ENCODE results near the gene ERF.

The ERF gene

DNA sequence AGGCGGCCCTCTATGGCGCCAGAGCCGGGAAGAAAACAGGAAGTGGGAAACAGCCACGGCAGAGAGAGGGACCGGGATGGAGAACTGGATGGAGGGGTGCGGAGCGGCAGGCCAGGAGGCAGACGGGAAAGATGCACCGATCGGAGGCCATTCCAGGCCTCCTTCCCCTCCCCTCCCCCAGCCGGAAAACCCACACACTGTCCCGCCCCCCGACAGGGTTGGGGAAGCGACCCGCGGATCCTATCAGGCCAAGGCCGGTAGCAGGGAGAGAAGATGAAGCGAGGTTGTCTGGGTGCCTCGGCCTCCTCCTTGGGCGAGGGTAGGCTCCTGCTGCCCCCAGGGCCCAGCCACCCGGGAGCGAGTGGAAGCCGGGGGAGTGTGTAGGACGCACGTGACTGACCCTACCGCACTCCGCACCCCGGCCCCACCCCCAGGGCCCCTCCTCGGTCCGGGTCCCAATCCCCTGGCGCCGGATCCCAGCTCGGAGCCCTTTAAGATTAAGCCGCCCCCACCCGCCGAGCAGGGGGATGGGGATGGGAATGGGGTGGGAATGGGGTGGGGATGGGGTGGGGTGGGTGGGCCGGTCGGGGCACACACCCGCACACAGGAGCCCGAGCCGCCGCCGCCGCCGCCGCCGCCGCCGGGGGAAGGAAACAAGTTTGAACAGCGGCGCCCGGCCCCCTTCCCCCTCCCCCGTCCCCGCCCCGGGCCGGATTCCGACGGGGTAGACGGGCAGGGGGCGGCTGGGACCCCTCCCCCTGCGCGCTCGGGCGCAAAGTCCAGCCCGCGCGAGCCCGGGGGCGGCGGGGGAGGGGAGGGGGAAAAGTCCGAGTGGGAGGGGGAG lies 1.5 kb downstream of the ERF start:
- DNase-seq (ENCODE audit: low spot score) = peak; percentile 66

DNA sequence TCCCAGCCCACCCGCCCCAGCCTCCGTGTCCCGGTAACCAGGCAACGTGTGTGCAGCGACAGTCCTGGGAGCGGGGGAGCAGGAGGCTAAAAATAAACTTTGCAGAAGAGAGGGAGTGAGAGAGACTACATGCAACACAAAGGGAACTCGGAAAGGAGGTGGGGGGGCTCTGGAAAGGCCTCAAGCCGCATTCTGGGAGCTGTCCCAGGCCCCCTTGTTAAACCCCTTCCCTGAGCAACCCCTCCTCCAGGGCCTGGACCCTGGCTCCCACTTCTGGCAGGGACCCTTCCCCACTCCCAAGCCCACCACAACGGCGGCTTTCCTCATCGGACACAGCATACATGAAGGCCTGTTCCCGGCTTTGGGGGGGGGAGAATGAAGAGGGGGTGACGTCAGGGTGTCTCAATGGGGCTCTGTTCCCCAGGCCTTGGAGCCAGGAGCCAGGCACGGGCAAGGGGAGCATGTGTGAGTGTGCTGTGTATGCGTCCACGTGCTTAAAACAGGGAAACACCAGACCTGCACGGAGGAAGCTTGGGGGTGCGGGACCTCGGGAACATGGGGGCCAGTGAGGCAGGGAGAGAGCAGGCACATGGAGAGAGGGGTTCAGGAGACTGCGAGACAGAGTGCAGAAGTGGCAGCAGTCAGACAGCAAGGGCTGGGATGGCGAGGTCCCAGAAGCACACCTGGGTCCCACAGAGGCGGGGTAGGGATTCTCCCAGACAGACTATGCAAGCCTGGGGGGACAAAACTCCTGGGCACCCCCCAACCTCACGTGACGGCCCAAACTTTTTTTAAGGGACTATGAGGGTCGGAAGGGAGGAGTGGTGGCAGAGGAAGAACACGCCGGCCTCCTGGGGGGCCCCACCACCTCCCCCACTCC lies 2.3 kb downstream of the ERF start:
- DNase-seq (ENCODE audit: low spot score) = peak; percentile 48

DNA sequence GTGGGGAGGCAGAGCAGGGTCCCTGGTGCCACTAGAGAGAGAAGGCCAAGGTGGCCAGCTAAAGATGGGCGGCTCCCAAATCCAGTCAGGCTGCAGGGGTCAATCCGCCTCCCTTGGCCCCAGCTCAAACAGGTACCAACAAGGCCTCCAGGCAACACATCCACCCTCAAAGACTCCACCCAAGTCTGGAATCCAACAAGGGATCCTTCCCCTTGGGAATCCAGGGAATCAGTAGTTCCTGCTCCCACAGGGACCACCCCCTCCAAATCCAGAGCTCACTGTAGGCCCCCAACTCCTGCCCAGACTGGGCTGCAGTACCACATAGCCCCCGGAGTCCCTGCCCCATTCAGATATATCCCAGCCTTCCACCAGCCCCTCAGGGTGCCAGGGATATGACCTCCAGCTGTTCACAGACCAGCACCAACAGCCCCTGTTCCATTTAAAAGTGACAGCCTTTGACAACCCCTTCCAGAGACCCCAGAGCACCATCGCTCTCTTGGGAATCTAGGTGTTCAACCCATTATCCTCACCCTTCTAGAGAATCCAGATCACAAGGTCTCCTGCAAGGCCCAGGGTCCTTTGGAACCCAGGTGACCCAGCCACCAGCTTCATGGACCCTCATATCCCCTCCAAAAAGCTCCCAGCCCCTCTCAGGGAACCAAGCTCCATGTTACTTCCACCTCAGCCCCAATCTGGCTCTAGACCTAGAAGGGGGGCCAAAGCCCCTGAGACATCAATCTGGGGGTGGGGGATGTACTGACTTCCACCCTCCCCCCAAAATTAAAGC lies 3.2 kb downstream of the ERF start:
- no peak for DNase-seq (ENCODE audit: low spot score)

DNA sequence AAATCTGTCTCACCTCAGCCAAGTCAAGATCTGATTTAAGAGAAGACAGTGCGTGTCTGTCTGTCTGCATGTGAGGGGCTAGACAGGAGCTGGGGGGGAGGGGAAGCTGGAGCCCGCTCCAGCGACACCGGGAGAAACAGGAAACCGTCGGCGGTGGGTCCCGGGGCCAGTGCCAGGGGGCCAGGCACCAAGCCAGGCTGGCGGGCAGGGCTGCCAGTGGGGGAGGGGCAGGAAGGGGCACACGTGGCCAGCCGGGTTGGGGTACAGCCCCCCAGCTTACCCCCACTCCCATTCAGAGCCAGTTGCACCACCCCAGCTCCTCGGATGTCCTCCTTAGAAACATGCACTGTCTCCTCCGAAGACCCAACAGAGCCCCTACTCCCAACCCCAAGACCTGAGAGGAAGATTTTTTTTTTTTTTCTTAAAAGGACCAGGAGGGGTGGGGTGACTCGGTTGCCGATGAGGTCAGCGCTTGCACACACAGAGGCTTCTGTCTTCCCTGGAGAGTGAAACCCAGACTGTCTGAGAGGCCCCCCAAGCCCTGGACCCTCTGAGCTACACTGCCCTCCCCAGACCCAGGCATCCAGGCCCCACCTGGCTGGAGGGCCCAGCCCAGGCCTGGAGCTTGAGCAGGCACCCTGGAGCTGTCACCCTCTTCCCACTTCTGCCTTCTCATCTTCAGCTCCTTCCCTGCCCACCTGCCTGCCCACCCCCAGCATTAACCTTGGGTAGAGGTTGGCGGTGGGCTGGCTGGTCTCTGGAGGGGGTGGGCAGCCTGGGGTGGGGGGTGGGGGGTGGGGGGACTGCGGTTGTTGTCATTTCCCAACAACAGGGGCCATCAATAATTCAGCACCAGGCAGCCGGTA lies 4.0 kb downstream of the ERF start:
- peak; percentile 63 for DNase-seq (ENCODE audit: low spot score)

DNA sequence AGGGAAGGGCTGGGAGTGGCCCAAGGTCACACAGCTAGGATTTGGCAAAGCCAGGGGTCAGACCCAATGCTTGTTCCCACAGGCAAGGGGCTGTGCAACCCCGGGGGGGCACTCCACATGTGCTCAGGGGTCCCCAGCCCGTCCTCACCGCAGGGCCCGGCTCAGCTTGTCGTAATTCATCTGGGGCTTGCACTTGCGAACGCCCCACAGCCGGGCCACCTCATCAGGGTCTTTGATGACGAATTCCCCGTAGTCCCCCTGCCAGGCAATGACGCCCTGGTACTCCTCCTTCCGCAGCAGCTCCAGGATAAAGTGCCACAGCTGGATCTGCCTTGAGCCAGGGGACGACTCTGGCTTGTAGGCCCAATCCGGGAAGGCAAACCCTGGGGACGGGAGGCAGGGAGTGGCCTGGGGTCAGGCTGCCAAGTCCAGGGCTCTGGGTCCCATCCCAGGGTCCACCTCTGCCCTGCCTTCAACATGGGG lies 4.7 kb downstream of the ERF start:
- DNase-seq (ENCODE audit: low spot score) = no peak

DNA sequence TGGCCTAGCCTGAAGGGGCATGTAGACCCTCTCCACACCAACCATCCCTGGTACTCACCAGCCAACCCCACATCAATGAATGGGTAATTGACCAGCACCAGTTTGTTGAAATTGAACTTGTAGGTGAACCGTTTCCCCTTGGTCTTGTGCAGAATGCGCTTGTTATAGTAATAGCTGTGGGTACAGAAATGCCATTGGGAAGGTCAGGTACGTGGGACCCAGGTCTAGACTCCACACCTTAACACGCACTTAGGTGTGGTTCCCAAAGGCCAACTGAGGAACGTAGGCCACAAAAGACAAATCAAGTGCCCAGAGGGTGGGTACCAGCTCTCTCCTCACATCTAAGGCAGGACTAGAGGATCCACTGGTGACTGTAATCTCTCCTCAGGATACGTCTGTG lies 5.2 kb downstream of the ERF start:
- no peak for DNase-seq (ENCODE audit: low spot score)

DNA sequence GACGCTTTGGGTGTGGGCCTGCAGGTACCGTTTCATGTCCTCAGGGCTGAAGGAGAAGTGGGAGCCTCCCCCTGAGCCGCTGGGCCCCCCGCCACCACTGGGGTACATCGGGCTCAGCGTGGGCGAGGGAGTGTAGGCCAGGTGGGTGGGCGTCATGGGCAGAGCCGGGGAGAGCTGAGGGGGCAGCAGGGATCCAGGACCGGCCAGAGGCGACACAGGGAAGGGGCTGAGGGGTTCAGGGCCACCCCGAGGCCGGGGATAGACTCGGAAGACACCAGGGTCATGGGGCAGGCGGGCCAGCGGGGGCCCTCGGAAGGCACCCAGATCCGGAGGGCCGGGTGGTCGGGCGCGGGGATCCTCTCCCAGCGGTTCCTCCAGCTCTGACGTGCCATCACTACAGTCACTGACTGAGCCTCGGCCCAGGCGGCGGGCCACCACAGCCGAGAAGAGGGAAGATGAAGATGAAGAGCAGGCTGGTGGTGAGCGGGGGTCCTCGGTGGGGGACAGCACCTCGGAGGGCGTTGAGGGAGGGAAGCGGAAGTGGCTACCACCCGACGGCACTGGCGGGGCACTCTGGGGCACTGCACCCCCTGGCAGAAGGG lies 5.7 kb downstream of the ERF start:
- no peak for DNase-seq (ENCODE audit: low spot score)

DNA sequence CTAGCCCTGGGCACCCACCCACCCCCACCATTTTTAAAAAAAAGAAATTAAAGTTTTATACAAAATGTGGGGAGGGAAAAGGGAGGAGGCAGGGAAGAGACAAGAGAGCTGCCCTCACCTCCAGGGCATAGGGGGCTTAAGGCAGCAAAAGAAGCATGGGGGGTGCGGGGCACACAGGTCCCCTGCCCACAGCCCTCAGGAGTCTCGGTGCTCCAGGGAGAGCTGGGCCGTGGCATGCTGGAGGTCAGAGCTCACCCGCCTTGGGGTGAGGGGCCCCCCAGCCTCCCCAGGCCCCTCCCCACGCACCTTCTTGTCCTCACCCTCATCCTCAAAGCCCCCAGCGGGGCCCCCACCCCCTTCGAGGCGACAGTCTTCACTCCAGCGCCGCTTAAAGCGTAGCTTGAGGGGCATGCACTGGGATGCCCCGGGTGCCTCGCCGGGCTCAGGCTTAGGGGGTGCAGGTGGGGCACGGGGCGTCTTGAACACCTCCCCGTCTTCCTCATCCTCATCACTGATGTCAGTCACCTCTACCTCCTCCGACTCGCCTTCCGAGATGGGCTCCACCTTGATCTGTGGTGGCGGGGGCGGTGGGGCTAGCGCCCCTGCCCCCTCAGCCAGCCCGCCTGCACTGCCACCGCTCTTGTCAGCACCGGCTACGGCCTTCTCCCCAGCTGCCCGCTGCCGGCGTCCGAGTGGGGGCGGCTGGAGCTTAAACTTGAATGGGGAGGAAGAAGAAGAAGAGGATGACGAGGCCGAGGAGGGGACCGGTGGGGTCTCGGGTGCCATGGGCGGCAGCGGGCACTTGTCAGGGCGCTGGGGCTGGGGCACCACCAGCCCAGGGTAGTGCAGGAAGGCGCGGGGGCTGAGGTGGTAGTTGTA lies 6.4 kb downstream of the ERF start:
- DNase-seq (ENCODE audit: low spot score) = no peak

DNA sequence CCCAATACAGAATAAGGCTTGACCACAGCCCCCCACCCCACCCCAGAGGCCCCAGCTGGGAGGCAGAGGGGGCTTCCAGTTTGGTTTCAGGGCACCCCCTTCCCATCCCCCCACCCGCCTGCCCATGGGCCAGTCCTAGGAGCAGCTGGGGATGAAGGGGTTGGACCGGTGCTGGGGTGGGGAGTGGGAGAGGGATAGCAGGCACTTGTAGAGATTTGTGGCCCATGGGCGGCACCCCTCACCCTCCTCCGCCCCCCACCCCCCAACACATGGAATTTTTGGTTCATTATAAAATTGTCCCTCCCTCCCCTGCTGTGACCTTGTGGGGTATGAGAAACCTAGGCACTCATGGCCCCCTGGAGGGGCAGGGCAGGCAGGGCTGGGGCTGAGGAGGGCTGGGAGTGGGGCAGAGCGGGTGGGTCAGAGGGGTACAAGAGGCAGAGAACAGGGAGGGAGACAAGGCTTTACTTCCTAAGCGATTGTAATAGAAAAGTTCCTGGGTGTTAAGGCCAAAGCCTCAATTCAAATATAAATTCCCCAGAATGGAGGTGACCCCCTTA lies 7.2 kb downstream of the ERF start:
- no peak for DNase-seq (ENCODE audit: low spot score)

DNA sequence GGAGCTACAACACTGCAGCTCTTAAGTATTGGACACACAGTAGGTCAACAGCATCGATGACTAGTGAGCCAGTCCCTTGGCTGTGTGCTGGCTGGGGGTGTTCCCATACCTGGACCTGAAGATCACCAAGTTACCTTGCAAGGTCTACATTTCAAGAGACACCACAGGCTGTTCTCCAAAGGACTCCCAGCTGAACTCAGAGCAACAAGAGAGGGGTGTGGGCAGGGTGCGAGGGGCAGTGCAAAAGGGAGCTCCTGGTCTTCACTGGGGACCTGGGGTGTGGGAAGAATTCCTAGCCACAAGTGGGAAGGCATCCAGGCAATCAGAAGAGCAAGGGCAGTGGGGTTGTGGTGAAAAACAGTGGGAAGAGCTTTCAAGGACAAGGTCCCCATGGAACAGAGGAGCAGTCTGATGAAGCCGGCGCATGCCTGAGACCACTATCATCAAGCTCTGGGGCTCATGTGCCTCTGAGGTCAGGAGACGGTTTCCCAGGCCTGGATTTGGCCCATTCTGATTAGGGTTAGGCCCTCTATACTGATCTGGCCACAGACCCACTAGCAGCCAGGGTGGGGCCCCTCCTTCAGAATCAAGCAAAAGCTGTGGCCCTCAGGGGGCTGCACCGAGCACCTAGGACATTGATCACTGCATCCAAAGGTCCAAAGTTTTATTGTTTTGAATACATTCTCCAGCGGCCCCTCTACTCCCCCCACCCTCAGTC lies 7.8 kb downstream of the ERF start:
- DNase-seq (ENCODE audit: low spot score) = no peak

DNA sequence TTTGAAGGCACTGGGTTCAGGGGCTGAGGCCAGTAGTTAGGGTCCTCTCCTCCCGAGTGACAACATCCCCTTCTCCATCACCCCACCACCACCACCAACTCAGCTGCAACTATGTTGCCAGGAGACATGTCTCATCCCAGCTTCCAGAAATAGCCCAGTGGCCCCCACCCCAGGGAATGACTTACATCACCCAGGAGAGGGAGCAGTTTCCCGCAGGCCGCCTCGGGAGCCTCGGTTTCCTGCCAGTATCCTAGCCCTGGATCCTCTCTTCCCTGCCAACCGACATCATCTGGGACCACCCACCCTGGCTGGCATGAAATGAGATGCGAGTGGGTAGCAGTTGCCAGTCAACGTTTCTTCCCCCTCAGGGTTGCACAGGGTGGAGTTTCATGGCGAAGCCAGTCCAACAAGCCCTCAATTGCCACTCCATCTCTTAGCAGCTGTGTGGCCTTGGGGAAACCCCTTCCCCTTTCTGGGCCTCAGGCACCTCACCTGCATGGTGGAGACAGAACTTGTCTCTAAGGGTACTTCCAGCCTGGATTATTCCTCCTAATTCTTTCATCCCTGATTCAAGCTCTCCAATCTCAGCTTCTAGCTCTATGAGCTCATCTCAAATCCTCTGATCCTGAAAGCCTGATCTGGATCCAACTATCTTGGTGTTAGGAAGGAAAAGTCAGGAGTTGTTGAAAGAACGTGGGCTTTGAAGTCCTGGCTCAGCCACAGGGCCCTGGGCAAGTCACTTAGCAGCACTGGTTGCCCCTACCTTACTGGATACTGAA lies 8.6 kb downstream of the ERF start:
- DNase-seq (ENCODE audit: low spot score) = peak; percentile 85

DNA sequence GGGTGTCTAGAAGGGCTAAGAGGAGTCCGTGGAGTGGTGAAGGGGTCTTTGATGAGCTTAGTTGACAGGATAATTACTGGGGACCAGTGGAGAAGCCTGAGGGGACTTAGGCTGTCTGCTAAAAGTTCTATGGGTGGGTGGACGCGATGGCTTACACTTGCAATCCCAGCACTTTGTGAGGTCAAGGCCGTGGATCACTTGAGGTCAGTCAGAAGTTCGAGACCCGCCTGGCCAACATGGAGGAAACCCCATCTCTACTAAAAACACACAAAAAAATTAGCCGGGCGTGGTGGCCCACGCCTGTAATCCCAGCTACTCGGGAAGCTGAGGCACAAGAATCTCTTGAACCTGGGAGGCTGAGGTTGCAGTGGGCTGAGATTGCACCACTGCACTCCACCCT lies 9.7 kb downstream of the ERF start:
- no peak for DNase-seq (ENCODE audit: low spot score)

DNA sequence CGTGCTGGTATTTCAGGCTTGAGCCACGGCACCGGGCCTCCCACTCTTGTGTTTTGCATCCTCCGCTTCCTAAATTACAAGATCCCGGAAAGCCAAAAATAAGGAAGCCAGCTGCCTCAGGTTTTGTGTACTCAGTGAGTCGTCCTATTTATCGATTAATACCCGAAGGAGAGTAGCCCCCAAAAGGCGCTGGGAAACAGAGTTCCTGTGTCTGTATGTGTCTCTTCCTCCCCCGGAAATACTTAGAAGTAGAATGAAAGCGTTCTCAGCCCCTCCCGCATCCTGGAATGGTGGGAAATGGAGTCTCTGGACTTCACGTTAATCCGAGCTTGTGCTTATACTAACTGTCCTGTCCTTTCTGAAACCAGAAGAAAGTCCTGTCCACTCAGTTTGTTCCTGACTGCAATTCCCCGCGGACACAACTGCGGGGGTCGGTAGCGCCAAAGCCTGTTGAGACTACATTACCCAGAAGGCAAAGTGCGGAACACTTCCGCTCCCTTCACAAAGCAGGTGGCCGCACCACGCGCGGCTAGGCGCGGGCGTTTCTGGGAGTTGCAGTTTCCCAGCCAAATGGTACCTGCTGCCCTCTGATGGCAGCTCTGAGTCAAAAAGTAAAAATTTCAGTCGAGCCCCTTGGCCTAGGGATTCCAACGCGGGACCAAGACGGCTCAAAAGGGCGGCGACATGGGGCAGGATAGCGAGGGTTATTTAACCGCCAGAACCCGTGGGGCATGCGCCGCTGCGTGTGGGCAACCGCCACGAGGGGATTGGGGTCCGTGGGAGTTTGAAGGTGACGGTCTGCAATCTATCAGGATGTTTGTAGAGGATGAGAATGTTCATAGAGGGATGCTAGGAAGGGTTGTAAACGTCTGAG lies 10.3 kb downstream of the ERF start:
- DNase-seq (ENCODE audit: low spot score) = peak; percentile 83

DNA sequence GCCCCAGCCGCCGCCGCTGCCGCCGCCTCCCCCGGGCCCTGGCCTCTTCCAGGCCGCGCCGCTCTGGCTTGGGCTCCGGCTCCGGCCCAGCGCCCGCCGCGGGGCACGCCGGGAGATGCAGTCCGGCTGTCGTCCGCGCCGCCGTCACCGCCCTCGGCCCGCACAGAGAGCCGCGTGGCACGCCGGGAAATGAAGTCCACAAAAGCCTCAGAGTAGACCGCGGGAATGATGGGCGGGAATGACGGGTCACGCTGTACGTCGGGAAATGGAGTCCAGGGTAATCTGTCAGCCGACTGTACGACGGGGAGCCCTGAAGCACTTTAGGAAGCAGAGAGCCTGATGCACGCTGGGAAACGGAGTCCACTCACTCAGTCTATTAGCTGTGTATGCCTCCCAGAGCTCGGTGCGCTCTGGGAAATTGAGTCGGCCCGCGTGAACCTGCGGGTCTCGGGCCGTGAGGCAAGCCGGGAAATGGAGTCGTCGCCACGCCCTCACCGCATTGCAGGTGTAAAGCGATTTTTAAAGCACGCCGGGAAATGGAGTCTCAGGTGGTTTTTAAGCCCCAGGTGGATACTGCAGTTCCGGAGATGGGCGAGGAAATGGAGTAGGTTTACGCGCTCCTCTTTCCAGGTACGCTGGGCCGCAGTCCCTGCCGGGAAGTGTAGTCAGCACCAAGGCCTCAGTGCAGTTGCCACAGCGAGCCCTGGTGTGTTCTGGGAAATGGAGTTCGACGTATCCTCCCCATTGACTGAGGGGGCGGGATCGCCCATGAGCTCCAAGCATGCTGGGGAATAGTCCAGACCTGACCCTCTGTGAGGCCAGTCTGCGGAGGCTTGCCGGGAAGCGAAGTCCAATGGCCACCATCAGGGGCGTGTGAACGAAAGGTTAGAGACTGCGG lies 12.2 kb downstream of the ERF start, which contains the start of gene GSK3A:
Gene GSK3A, minus strand, starts transcription at position 91 of the 898 bp plus-strand sequence. CDS start 137 bp downstream, outside the sequence.
- DNase-seq (ENCODE audit: low spot score) = peak; percentile 93

DNA sequence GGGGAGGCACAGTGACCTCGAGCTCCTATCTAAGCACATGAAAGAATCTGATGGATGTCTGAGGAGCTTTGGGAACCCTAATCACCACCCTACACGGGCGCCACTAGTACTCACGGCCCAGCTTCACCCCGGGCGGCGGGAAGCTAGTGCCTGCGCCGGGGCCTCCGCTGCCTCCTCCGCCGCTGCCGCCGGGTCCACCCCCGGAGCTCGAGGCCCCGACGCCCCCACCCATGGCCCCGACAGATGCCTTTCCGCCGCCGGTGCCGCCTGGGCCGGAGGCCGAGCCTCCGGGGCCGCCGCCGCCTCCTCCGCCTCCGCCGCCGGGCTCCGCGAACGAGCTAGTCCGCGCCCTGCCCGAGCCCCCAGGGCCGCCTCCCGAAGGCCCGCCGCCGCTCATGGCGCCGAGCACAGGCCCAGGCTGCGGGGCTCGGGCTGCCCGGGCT lies 12.8 kb downstream of the ERF start:
- DNase-seq (ENCODE audit: low spot score) = peak; percentile 33

DNA sequence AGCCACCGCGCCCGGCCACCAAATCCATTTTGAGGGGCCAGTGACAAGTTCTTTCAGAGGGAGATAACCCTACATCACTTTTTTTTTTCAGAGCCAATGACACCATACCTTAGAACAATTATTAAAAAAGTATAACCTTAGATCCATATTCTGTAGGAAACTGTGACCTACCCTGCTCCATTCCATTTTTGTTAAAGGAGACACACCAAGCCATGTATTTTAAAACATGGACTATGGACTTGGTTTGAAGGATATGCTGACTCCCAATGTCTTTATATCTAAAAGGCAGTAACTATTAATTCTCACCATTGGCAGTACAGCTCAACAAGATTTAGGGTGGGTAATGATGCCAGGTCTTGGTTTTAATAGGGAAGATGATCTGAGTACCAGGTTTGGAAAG lies 13.6 kb downstream of the ERF start:
- no peak for DNase-seq (ENCODE audit: low spot score)

Data from GM03348 (cell line).